Fibroblast of mammary gland (primary cell): Measurements from ENCODE around the gene TTBK1.

Source experiments
- DNase-seq: peaks from one replicate; pipeline ENCODE4 v3.0.0-alpha.2; 2010; ENCODE audit warnings: low read depth
- H3K4me3 ChIP-seq: 2 replicates; pipeline ENCODE4 v1.5.1; 2011; ENCODE audit warnings: low read depth, mild to moderate bottlenecking, low read length, moderate library complexity; ENCODE audit not compliant: control insufficient read depth
- TF ChIP-seq, protein P1 (sequence below): conservative IDR thresholded peaks from 2 replicates; pipeline ENCODE4 v1.5.1; 2011; ENCODE audit warnings: low read depth, low read length, inconsistent platforms; ENCODE audit not compliant: control insufficient read depth, insufficient read depth

Gene TTBK1

DNA sequence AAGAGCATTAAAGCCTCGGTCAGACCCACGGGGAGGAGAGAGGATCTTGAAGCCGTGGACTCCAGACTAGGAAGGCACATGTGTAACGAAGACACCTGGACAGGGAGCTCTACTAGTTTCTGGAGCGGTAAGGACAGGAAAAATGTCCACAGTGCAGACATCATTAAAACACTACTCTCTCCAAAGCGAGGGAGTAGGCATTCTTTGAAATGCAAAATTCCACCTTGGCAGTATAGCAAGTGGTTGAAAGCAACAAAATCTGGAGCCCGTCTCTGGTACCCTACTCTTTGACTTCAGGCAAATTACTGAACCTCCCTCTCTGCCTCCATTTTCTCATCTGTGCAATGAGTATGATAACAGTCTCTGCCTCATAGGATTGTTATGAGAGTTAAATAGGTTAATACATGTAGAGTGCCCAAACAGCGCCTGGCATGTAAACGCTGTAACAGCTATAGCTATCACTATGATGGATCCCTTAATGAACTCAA lies 65.8 kb downstream of the TTBK1 start:
- TF ChIP-seq, protein P1, sequence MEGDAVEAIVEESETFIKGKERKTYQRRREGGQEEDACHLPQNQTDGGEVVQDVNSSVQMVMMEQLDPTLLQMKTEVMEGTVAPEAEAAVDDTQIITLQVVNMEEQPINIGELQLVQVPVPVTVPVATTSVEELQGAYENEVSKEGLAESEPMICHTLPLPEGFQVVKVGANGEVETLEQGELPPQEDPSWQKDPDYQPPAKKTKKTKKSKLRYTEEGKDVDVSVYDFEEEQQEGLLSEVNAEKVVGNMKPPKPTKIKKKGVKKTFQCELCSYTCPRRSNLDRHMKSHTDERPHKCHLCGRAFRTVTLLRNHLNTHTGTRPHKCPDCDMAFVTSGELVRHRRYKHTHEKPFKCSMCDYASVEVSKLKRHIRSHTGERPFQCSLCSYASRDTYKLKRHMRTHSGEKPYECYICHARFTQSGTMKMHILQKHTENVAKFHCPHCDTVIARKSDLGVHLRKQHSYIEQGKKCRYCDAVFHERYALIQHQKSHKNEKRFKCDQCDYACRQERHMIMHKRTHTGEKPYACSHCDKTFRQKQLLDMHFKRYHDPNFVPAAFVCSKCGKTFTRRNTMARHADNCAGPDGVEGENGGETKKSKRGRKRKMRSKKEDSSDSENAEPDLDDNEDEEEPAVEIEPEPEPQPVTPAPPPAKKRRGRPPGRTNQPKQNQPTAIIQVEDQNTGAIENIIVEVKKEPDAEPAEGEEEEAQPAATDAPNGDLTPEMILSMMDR = no peak
- H3K4me3 ChIP-seq = peak overlapping the region; percentile 32
- no peak for DNase-seq

DNA sequence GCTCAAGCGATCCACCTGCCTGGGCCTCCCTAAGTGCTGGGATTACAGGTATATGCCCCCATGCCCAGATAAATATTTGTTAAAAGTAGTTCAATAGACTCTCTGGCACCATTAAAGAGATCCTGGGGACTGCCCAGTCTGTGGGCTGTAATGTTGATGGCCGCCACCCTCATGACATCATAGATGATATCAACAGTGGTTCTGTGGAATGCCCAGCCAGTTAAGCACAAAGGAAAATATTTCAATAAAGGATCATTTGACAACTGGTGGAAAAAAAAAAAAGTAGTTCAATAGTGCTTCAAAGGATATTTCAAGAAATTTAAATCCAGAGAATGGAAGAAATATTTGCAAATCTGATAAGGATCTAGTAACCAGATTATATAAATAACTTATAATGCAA lies 66.9 kb downstream of the TTBK1 start:
- TF ChIP-seq, protein P1 = no peak
- H3K4me3 ChIP-seq = no peak overlapping the region
- no peak for DNase-seq

DNA sequence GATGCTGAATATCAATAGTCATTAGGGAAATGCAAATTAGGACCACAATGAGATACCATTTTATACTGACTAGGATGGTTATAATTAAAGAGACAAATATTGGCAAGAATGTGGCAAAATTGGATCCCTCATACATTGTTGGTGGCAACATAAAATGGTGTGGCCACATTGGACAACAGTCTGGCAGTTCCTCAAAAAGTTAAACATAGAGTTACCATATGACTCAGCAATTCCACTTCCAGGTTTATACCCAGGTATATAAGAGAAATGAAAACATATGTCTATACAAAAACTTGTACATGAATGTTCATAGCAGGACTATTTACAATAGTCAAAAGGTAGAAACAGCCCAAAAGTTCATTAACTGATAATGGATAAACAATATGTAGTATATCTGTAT lies 67.3 kb downstream of the TTBK1 start:
- H3K4me3 ChIP-seq = no peak overlapping the region
- DNase-seq = no peak
- TF ChIP-seq, protein P1 = no peak

DNA sequence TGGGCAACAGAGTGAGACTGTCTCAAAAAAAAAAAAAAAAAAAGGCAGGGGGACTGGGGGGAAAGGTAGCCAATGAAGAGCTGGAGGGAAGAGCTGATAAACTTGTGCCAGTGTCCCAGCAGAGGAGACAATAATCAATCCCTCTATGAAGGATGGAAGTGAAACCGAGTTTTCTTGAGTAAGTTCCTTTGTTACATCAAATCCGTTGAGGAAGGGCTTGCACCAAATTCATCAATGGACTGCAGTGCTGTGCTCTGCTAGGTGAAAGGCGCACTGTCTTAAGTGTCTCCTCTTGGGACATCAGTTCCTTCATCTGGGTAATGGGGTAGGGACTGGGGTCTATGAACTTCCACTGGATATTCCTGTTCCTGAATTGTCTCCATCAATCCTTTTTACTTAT lies 68.4 kb downstream of the TTBK1 start:
- TF ChIP-seq, protein P1 = no peak
- DNase-seq = no peak
- H3K4me3 ChIP-seq = no peak overlapping the region

DNA sequence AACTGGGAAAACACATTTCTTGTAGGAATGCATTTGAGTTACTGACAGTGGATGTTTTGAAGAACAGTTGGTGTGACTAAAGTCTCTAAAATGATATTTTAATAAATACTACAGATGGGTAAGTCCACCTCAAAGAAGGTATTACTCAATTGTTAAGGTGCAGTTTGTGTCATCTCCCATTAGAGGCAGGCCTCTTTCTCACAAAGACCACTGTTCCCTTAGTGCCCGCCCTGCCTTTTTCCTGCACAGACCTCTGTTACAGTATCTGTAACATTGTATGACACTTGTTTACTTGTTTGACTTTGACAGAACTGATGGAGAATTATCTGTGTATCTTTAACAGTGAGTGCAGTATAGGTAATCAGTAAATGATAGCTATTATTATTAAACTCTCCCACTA lies 70.5 kb downstream of the TTBK1 start:
- TF ChIP-seq, protein P1 = no peak
- no peak for DNase-seq
- no peak overlapping the region for H3K4me3 ChIP-seq

DNA sequence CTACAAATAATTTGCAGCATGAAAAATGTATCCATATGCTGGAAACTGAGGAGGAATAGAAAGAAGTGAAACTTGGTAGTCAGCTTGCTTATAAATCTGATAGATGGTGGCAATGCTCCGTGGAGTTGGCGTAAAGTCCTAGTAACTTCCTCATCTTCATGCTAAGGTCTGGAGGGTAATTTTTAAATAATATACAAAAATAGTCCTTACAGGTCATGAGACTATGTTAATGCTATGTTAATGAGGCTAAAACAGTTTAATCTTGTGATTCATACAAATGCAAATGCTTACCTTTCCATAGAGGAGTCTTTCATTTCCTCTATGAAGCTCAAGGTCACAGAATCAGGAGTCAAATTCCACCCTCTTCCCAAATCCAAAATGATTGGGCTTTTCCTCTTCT lies 74.7 kb downstream of the TTBK1 start:
- TF ChIP-seq, protein P1 = no peak
- H3K4me3 ChIP-seq = no peak overlapping the region
- no peak for DNase-seq

DNA sequence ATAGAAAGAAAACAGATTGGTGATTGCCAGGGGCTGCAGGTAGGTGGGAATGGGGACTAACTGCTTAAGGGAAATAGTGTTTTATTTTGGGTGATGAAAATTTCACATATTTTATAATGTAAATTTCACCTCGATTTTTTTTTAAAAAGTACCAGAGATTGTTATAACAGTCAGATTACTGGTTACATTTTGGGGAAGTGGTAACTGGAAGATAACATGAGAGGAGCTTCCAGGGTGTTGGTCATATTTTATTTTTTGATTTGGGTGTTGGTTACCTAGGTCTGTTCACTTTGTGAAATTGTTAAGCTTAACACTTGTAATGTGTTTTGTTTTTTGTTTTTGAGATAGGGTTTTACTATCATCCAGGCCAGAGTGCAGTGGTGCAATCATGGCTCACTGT lies 82.6 kb downstream of the TTBK1 start:
- TF ChIP-seq, protein P1 = no peak
- H3K4me3 ChIP-seq = no peak overlapping the region
- DNase-seq = no peak
